Mammary epithelial cell (primary cell): ENCODE measurements around the gene ZNF516.

Source experiments
- CTCF ChIP-seq, 2 donors: IDR thresholded peaks in 1 of 2; conservative IDR thresholded peaks in 1 of 2; 2 replicates each; pipeline ENCODE4 v1.5.1; 2011 to 2012; ENCODE audit warnings: inconsistent platforms in 2 of 2, low read length in 2 of 2, mild to moderate bottlenecking in 2 of 2, control low read depth in 1 of 2, low read depth in 1 of 2; ENCODE audit not compliant: insufficient read depth in 1 of 2; ENCODE audit errors: extremely low read depth in 1 of 2
- EZH2 ChIP-seq: IDR thresholded peaks from 2 replicates; pipeline ENCODE4 v1.6.1; 2012; ENCODE audit warnings: low read length, inconsistent platforms, borderline replicate concordance

GRCh38 chr18:76422838-76423237, 72.2 kb downstream of the ZNF516 start:
- TF ChIP-seq CTCF (conservative IDR thresholded peaks at IDR 0.05 in 1 of 2, IDR thresholded peaks at IDR 0.05 in 1 of 2; ENCODE audit: extremely low read depth in 1 of 2, insufficient read depth in 1 of 2, low read depth in 1 of 2, low read length in 2 of 2) (no peak), EZH2 (no peak)
